HG02973 (cell line): Measurements from ENCODE around the gene STT3B.
"Not testable (repeated sequence)": the region's sequence is repeated elsewhere in the genome, so short reads cannot be mapped to it uniquely, and the experiment has no call there.

Experiments used
- ATAC-seq: cut with Tn5 transposase; IDR thresholded peaks from one replicate; pipeline ENCODE4 v1.9.1; 2021; ENCODE audit warnings: moderate library complexity; ENCODE audit not compliant: unreplicated experiment

Gene STT3B

GRCh38 chr3:31532587-31533168 lies at the start of gene STT3B:
TSS of gene STT3B (plus strand) at chr3:31532925. CDS start at chr3:31532999, 74 bp downstream.
- peak; percentile 42 for ATAC-seq

- no peak for ATAC-seq
These were observed 48.9 kb upstream of the STT3B start for GRCh38 chr3:31483776-31484175.

GRCh38 chr3:31485196-31485595 lies 47.5 kb upstream of the STT3B start:
- no peak for ATAC-seq

- ATAC-seq = no peak
These were observed 45.7 kb upstream of the STT3B start for GRCh38 chr3:31486865-31487533.

- no peak for ATAC-seq
These were observed 44.2 kb upstream of the STT3B start for GRCh38 chr3:31488475-31489017.

GRCh38 chr3:31490502-31490901 lies 42.2 kb upstream of the STT3B start:
- ATAC-seq = no peak

GRCh38 chr3:31491660-31492059 lies 41.1 kb upstream of the STT3B start:
- no peak for ATAC-seq

- no peak for ATAC-seq
These were observed 39.6 kb upstream of the STT3B start for GRCh38 chr3:31493149-31493548.

- no peak for ATAC-seq
These were observed 36.6 kb upstream of the STT3B start for GRCh38 chr3:31495971-31496665.

GRCh38 chr3:31498791-31499190 lies 33.9 kb upstream of the STT3B start:
- no peak for ATAC-seq

GRCh38 chr3:31499281-31499680 lies 33.4 kb upstream of the STT3B start:
- no peak for ATAC-seq

- no peak for ATAC-seq
These were observed 29.9 kb upstream of the STT3B start for GRCh38 chr3:31502803-31503221.

GRCh38 chr3:31503456-31503855 lies 29.3 kb upstream of the STT3B start:
- ATAC-seq = no peak

- ATAC-seq = no peak
These were observed 28.5 kb upstream of the STT3B start for GRCh38 chr3:31504230-31504629.

GRCh38 chr3:31505371-31506048 lies 27.2 kb upstream of the STT3B start:
- no peak for ATAC-seq

- ATAC-seq = not testable (repeated sequence)
These were observed 26.2 kb upstream of the STT3B start for GRCh38 chr3:31506515-31506914.

GRCh38 chr3:31508452-31509146 lies 24.1 kb upstream of the STT3B start:
- ATAC-seq = no peak

GRCh38 chr3:31509147-31509728 lies 23.5 kb upstream of the STT3B start:
- ATAC-seq = no peak

- no peak for ATAC-seq
These were observed 18.2 kb upstream of the STT3B start for GRCh38 chr3:31514570-31514969.

- ATAC-seq = no peak
These were observed 17.0 kb upstream of the STT3B start for GRCh38 chr3:31515486-31516284.
